ENCODE measurements around the gene TBC1D22A. TPM values are rescaled to one million over a fixed set of nuclear protein-coding genes. Genes with fewer than 3 reads are reported as not detected.
"Not testable (repeated sequence)": the region's sequence is repeated elsewhere in the genome, so short reads cannot be mapped to it uniquely, and the experiment has no call there.

The TBC1D22A gene
- total RNA-seq, 2 experiments from 2014 or later, result 36.0 to 38.0 TPM

DNA sequence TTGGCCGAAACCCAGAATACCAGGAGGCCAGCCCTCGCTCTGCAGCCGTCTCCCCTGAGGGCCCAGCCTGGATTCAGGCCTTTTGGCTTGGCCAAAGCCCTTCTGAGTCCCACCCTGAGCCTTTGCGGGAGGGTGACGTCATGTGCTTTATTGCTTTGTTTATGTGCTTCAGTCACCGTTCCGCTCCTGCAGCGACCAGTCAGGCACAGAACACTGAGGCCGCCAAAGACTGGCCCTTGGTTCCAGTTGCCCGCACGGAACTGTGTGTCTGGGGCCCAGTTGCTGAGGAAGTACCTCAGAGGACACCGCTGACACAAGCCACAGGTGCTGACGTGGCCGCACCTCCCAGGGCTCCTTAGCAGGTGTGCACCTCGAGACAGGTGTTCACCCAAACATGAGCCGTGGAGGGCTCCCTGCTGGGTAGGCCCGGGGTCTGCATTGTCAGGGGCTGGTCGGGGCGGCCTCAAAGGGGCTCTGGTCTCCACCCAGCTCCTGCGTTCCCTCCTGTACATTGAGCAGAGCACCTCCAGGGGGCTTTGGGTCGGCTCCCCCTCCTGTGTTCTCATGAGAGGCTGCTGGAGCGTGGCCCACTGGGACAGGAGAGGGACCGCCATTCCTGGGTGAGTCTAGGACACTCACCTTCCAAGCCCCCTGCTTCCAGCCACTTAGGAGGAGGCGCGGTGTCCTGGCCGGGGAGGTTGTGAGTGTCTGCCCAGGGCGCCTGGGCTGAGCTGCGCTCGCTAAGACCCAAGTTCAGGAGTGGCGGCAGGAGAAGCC is 376.8 kb downstream of the TBC1D22A start:
- H3K36me3 Mint-ChIP-seq (ENCODE audit: low read depth), result peaks cover 3% of the 10 kb centered on the region

DNA sequence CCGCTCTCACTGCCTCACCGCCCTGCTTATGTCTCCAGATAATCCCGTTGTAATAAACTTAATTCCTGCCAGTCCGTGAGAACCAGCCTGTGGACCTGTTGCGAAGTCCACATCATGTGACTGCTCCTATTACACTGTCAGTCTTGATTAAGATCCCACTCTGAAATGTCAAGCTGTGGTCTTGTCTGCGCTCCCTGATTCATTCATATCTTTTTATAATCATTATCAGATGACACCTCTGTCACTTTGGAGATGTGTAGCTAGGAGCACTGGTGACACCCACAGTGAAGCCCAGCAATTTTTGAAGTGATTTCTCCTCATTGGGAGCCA is 377.3 kb downstream of the TBC1D22A start:
- intact Hi-C loops (cut with DNase I, micrococcal nuclease), result no loop called here
- H3K9me3 Mint-ChIP-seq (ENCODE audit: low read depth), result no peaks in the 10 kb centered on the region
- H3K27ac Mint-ChIP-seq, result no peak overlapping the region
- H3K4me1 Mint-ChIP-seq, result no peaks in the 10 kb centered on the region
- POLR2A ChIA-PET, result no interaction called here
- CTCF ChIA-PET, result interaction anchor here (0.8 kb wide), 1 partner anchor 45 kb away, joined by 3 read pairs; no protein-coding TSS in a partner anchor
- H3K4me3 Mint-ChIP-seq, result no peak overlapping the region
- H3K36me3 Mint-ChIP-seq (ENCODE audit: low read depth), result peaks cover 3% of the 10 kb centered on the region
- ATAC-seq, result no peak
- H3K27me3 Mint-ChIP-seq, result no peaks in the 10 kb centered on the region
- no peak for DNase-seq

More for the DNA sequence above, 376.8 kb downstream of the TBC1D22A start:
- intact Hi-C loops (cut with DNase I, micrococcal nuclease), result no loop called here
- Mint-ChIP-seq H3K27ac (no peak overlapping the region), H3K4me1 (no peaks in the 10 kb centered on the region), H3K9me3 (ENCODE audit: low read depth) (no peaks in the 10 kb centered on the region), H3K4me3 (no peak overlapping the region), H3K27me3 (no peaks in the 10 kb centered on the region)
- ChIA-PET CTCF (no interaction called here), POLR2A (no interaction called here)
- no peak for DNase-seq
- ATAC-seq, result no peak

DNA sequence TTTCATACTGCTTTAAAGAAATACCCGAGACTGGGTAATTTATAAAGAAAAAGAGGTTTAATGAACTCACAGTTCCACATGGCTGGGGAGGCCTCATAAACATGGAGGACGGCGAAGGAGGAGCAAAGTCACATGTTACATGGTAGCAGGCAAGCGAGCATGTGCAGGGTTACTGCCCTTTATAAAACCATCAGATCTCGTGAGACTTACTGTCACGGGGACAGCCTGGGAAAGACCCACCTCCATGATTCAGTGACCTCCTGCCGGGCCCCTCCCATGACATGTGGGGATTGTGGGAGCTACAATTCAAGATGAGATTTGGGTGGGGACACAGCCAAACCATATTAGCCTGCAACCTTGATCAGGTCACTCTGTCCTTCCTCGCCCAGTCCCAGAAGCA is 378.5 kb downstream of the TBC1D22A start:
- DNase-seq; H3K27me3 Mint-ChIP-seq; H3K4me1 Mint-ChIP-seq; H3K9me3 Mint-ChIP-seq (ENCODE audit: low read depth); CTCF ChIA-PET; ATAC-seq; intact Hi-C loops (cut with DNase I, micrococcal nuclease); H3K4me3 Mint-ChIP-seq; POLR2A ChIA-PET; H3K27ac Mint-ChIP-seq; H3K36me3 Mint-ChIP-seq (ENCODE audit: low read depth): not testable (repeated sequence)

DNA sequence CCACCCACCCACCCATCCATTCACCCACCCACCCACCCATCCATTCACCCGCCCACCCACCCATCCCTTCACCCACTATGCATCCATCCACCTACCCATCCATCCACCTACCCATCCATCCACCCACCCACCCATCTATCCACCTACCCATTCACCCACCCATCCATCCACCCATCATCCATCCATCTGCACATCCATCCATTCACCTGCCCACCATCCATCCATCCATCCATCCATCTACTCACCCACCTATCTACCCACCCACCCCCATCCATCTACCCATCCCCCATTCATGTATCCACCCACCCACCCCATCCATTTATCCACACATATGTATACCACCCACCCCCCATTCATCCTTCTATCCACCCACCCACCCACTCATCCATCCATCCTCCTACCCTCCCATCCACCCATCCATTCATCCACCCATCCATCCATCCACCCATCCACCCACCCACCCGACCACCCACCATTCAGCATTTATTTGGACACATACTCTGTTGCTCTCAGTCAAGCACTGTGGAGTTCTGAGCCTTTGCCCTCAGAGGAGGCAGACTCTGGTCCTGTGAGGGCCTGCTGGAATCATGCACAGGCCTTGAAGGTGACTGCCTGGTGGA is 380.1 kb downstream of the TBC1D22A start:
- Mint-ChIP-seq H3K4me3 (no peak overlapping the region), H3K4me1 (no peaks in the 10 kb centered on the region), H3K9me3 (ENCODE audit: low read depth) (no peaks in the 10 kb centered on the region), H3K36me3 (ENCODE audit: low read depth) (peaks cover 3% of the 10 kb centered on the region), H3K27me3 (no peaks in the 10 kb centered on the region), H3K27ac (no peak overlapping the region)
- ATAC-seq, result no peak
- CTCF ChIA-PET, result interaction anchor here (0.5 kb wide), 1 partner anchor 98 kb away, joined by 3 read pairs; no protein-coding TSS in a partner anchor
- POLR2A ChIA-PET, result no interaction called here
- intact Hi-C loops (cut with DNase I, micrococcal nuclease), result no loop called here
- DNase-seq, result no peak

DNA sequence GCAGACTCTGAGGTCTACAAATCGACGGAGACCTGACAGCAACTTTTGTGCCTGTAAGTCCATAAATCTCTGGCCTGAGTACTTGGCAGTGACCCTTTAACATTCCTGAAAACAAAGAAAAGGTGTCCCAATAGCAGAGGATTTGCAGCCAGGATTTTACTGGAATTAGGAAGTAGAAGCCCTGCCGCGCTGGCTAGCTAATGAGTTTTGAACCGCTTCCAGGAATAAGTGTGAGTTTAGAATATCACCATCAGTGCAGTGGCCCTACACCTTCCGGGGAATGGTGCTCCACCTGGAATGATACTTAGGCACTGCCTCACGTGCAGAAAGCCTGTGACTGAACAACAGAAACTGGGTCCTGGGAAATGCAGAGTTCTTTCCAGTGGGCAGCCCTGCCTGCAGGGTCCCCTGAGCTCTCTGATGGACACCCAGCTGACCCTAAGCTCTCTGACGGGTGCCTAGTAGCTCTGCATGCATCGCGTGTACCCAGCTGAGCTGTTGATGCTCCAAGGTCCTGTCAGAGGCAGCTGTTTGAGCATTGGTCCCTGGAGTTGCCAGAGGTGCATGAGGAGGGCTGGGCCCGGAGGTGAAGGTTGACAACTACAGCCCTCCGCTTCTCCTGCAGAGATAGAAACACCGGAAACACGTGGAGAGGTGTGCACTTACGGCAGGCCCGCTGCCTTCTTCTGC is 380.9 kb downstream of the TBC1D22A start:
- POLR2A ChIA-PET, result no interaction called here
- Mint-ChIP-seq H3K27ac (no peak overlapping the region), H3K27me3 (no peaks in the 10 kb centered on the region), H3K4me3 (no peak overlapping the region), H3K9me3 (ENCODE audit: low read depth) (no peaks in the 10 kb centered on the region), H3K36me3 (ENCODE audit: low read depth) (peaks cover 3% of the 10 kb centered on the region), H3K4me1 (no peaks in the 10 kb centered on the region)
- intact Hi-C loops (cut with DNase I, micrococcal nuclease), result no loop called here
- ATAC-seq (no peak), DNase-seq (no peak)
- CTCF ChIA-PET, result no interaction called here

DNA sequence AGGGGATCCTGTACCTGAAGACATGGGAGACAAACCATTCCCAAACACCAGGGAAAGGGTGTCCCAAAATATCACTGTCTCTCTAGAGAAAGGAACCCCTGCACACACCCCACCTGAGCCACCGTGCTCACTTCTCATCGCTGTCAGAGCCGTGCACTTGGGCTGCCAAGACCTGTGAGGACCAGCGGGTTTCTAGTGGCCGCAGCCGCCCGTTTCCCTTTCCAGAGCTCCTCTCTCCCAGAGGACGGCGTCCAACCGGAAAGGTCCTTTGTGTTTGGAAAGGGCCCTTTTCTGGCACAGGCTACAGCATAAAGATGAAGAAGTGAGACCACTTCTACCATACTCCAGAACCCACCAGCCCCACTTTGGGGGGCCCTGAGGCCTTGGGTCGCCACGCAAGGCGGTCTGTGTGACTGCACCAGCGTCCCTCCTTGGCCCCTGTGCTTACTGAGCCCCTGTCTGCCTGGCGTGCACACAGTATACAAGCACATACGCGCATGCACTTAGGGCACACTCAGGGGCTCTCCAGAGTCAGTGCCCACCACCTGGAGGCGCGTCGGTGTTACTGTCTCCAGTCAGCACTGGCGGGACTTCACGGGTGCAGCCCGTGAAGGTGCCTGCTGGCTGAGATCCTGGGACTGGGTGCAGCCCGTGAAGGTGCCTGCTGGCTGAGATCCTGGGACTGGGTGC is 381.8 kb downstream of the TBC1D22A start:
- H3K36me3 Mint-ChIP-seq (ENCODE audit: low read depth), result peaks cover 5% of the 10 kb centered on the region
- ATAC-seq (no peak), DNase-seq (no peak)
- POLR2A ChIA-PET, result no interaction called here
- no peak overlapping the region for H3K27ac Mint-ChIP-seq
- H3K4me3 Mint-ChIP-seq, result no peak overlapping the region
- no peaks in the 10 kb centered on the region for H3K9me3 Mint-ChIP-seq (ENCODE audit: low read depth)
- CTCF ChIA-PET, result no interaction called here
- intact Hi-C loops (cut with DNase I, micrococcal nuclease), result no loop called here
- no peaks in the 10 kb centered on the region for H3K27me3 Mint-ChIP-seq
- no peaks in the 10 kb centered on the region for H3K4me1 Mint-ChIP-seq

DNA sequence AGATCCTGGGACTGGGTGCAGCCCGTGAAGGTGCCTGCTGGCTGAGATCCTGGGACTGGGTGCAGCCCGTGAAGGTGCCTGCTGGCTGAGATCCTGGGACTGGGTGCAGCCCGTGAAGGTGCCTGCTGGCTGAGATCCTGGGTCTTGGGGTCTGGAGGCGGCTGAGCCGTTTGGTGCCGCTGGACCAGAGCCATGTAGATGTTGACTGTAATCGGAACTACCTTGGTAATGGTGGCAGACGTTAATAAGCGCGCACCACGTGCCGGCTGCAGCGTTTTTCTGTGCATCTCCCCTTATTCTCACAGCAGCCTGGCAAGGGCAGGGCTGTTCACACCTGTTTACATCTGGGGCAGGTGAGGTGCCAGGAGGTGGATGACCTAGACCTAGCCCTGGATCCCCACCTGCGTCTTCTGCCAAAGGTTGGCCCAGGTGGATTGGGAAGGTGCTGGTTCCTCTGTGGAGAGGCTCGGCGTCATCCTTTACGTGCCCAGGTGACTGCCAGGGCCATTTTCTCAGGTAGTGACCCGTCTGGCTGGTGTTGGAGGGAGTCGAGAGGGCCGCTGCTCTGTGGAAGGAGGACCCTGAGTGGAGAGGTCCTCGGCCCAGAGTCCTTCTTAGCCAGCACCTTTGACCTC is 382.5 kb downstream of the TBC1D22A start:
- no peak overlapping the region for H3K27ac Mint-ChIP-seq
- no peaks in the 10 kb centered on the region for H3K4me1 Mint-ChIP-seq
- no peak for DNase-seq
- no peak for ATAC-seq
- POLR2A ChIA-PET, result no interaction called here
- intact Hi-C loops (cut with DNase I, micrococcal nuclease), result no loop called here
- H3K4me3 Mint-ChIP-seq, result no peak overlapping the region
- H3K36me3 Mint-ChIP-seq (ENCODE audit: low read depth), result peaks cover 3% of the 10 kb centered on the region
- no peaks in the 10 kb centered on the region for H3K27me3 Mint-ChIP-seq
- H3K9me3 Mint-ChIP-seq (ENCODE audit: low read depth), result no peaks in the 10 kb centered on the region
- CTCF ChIA-PET, result no interaction called here

DNA sequence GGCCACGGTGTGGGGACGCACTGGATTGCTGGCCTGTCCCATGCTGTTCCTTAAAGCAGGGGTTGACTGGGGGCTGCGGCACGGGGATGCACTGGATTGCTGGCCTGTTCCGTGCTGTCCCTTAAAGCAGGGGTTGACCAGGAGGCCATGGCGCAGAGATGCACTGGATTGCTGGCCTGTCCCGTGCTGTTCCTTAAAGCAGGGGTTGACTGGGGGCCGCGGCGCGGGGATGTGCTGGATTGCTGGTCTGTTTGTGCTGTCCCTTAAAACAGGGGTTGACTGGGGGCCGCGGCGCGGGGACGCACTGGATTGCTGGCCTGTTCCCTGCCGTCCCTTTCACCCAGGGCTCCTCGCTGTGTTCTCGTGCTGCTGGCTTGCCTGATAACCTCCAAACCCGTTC is 383.4 kb downstream of the TBC1D22A start:
- intact Hi-C loops (cut with DNase I, micrococcal nuclease), result no loop called here
- Mint-ChIP-seq H3K4me3 (no peak overlapping the region), H3K4me1 (no peaks in the 10 kb centered on the region), H3K27me3 (no peaks in the 10 kb centered on the region), H3K9me3 (ENCODE audit: low read depth) (no peaks in the 10 kb centered on the region), H3K27ac (no peak overlapping the region), H3K36me3 (ENCODE audit: low read depth) (peaks cover 3% of the 10 kb centered on the region)
- DNase-seq, result no peak
- ChIA-PET CTCF (no interaction called here), POLR2A (no interaction called here)
- no peak for ATAC-seq

DNA sequence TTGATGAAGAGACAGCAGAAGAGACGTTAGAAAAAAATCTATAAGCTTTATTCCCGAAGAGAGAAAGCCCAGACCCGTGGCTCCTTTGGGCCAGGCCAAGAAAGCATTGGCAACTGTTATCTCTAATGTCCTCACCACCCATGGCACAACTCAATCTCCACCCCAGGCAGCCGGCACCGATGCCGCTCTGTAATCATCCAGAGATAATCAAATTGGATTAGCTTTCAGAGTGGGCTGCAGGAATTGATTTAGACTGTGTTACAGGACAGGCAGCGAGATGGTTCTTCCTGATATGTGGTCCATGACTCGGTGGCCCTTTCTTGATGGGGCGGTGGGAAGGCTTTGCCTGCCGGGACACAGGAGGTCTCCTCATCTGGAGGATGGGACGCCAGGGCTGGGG is 383.9 kb downstream of the TBC1D22A start:
- no peaks in the 10 kb centered on the region for H3K27me3 Mint-ChIP-seq
- DNase-seq (no peak), ATAC-seq (no peak)
- no peak overlapping the region for H3K27ac Mint-ChIP-seq
- POLR2A ChIA-PET, result no interaction called here
- H3K4me3 Mint-ChIP-seq, result no peak overlapping the region
- intact Hi-C loops (cut with DNase I, micrococcal nuclease), result no loop called here
- no peaks in the 10 kb centered on the region for H3K4me1 Mint-ChIP-seq
- CTCF ChIA-PET, result no interaction called here
- peaks cover 4% of the 10 kb centered on the region for H3K36me3 Mint-ChIP-seq (ENCODE audit: low read depth)
- no peaks in the 10 kb centered on the region for H3K9me3 Mint-ChIP-seq (ENCODE audit: low read depth)

DNA sequence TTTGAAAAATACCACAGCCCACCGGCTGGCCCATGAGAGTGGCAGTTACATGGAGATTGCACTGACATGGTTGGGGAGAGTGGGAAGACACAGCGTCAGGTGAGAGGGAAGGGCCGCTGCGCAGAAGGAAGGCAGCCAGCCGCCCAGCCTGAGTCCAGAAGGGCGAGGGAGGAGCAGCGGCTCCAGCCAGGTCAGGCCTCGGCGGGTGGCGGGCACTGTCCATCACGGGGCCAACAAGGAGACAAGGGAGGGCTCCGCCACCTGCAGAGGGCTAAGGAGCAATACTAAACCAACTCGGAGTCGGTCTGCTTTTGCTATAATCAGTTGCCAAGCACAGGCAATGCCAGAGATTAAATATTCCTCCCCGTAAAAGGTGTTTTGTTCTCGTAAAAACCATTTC is 384.5 kb downstream of the TBC1D22A start:
- POLR2A ChIA-PET, result no interaction called here
- H3K4me3 Mint-ChIP-seq, result no peak overlapping the region
- H3K36me3 Mint-ChIP-seq (ENCODE audit: low read depth), result peaks cover 4% of the 10 kb centered on the region
- H3K27ac Mint-ChIP-seq, result no peak overlapping the region
- ATAC-seq (no peak), DNase-seq (no peak)
- H3K9me3 Mint-ChIP-seq (ENCODE audit: low read depth), result no peaks in the 10 kb centered on the region
- no peaks in the 10 kb centered on the region for H3K4me1 Mint-ChIP-seq
- intact Hi-C loops (cut with DNase I, micrococcal nuclease), result no loop called here
- CTCF ChIA-PET, result no interaction called here
- no peaks in the 10 kb centered on the region for H3K27me3 Mint-ChIP-seq

DNA sequence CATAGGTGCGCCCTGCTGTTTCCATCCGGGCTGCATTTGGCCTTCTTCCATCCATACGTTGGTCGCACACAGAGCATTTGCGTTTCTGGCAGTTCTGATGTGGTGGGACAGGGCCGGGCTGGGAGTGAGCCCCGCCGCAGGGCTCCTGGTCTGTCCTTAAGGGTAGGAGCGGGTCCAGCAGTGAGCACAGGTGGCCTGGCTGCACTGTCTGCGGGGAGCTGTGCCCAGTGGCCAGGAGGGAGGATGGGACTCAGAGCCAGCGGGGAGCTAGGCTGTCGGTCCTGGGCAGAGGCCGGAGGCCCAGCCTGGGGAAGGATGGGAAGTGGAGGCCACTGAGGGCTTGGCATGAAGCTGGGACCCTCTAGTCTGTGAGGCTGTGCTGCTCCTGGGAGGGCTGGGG is 385.1 kb downstream of the TBC1D22A start:
- POLR2A ChIA-PET, result no interaction called here
- no peak for DNase-seq
- ATAC-seq, result no peak
- no peak overlapping the region for H3K4me3 Mint-ChIP-seq
- peaks cover 4% of the 10 kb centered on the region for H3K36me3 Mint-ChIP-seq (ENCODE audit: low read depth)
- no peaks in the 10 kb centered on the region for H3K4me1 Mint-ChIP-seq
- CTCF ChIA-PET, result no interaction called here
- H3K9me3 Mint-ChIP-seq (ENCODE audit: low read depth), result no peaks in the 10 kb centered on the region
- intact Hi-C loops (cut with DNase I, micrococcal nuclease), result no loop called here
- H3K27ac Mint-ChIP-seq, result no peak overlapping the region
- H3K27me3 Mint-ChIP-seq, result no peaks in the 10 kb centered on the region

All from activated CD4-positive, alpha-beta T cell treated with anti-CD3 and anti-CD28 coated beads for 36 hours (primary cell).